Upper lobe of left lung (tissue), 6 donors: ENCODE data around the gene KIAA1549. TPM values are rescaled to one million over a fixed set of nuclear protein-coding genes. Genes with fewer than 3 reads are reported as not detected.

Source experiments
- ATAC-seq, 2 donors: fragments of 200-7000 bp; cut with Tn5 transposase; one replicate each; pipeline ENCODE4 v1.9.1; 2022; ENCODE audit warnings: mild to moderate bottlenecking in 2 of 2, moderate library complexity in 2 of 2; ENCODE audit not compliant: low FRiP score in 2 of 2
- DNase-seq, 2 donors: peaks; one replicate each; pipeline ENCODE4 v3.0.0-alpha.2; 2019 to 2020
- H3K27ac ChIP-seq, 4 donors: fragments of 200-600 bp; sonication (generic); one replicate each; pipeline ENCODE4 v1.5.1; 2016 to 2019
- H3K27me3 ChIP-seq, 4 donors: fragments of 200-600 bp; sonication (generic); one replicate each; pipeline ENCODE4 v1.5.1; 2017 to 2019
- H3K36me3 ChIP-seq, 4 donors: fragments of 200-600 bp; sonication (generic); one replicate each; pipeline ENCODE4 v1.5.1; 2016 to 2019
- H3K4me1 ChIP-seq, 4 donors: fragments of 200-600 bp; sonication (generic); one replicate each; pipeline ENCODE4 v1.5.1; 2018 to 2019
- H3K4me3 ChIP-seq, 4 donors: fragments of 200-600 bp; sonication (generic); one replicate each; pipeline ENCODE4 v1.5.1; 2017 to 2019; ENCODE audit warnings: mild to moderate bottlenecking in 2 of 4, moderate library complexity in 1 of 4
- H3K9me3 ChIP-seq, 4 donors: fragments of 200-600 bp; sonication (generic); one replicate each; pipeline ENCODE4 v1.5.1; 2018 to 2019
- CTCF ChIP-seq, 6 experiments: fragments of 450-650 bp in 4 of 6; fragments of 200-600 bp in 2 of 6; sonication (generic) in 2 of 6; IDR thresholded peaks; one replicate each; pipeline ENCODE4 v1.5.1; 2016 to 2019; ENCODE audit warnings: antibody characterized with exemption in 6 of 6
- EP300 ChIP-seq, 4 donors: sonication (generic); formaldehyde crosslinking; IDR thresholded peaks; one replicate each; pipeline ENCODE4 v1.5.1; 2017; ENCODE audit warnings: antibody characterized with exemption in 4 of 4, control low read depth in 2 of 4
- POLR2A ChIP-seq, 4 donors: fragments of 450-650 bp; IDR thresholded peaks; one replicate each; pipeline ENCODE4 v1.5.1; 2016 to 2017; ENCODE audit warnings: antibody characterized with exemption in 4 of 4, mild to moderate bottlenecking in 2 of 4
- POLR2AphosphoS5 ChIP-seq, 2 donors: sonication (generic); formaldehyde crosslinking; IDR thresholded peaks; one replicate each; pipeline ENCODE4 v1.5.1; 2017; ENCODE audit warnings: antibody characterized with exemption in 2 of 2
- WGBS, 2 donors: methylation state at CpG; one replicate each; pipeline ENCODE4 v1.1.5; 2017 to 2018; 5-methylcytosine and 5-hydroxymethylcytosine counted together
- total RNA-seq, 6 donors: library from RNA; depleted of rRNA in 4 of 6; stranded (reverse); fragments of >200 nt in 4 of 6; gene quantifications; one replicate each; pipeline versions ENCODE4 v1.1.0 to v1.2.1, GENCODE V29; 2016 to 2021
- donor health status: DM: no; HTN: no; CAD: no; lungs with moderate emphysema.
- donor health status: DM: no; HTN: yes; CAD: no; lungs with severe emphysema.

Gene KIAA1549
- total RNA-seq, 6 donors from 2014 or later = 4.1 to 10.2 (median 5.3) TPM

GRCh38 chr7:138837627-138838026 is 143.6 kb downstream of the KIAA1549 start:
- no peak for TF ChIP-seq EP300 (IDR thresholded peaks at IDR 0.05)
- no peak for TF ChIP-seq CTCF (IDR thresholded peaks at IDR 0.05)
- TF ChIP-seq POLR2AphosphoS5 (IDR thresholded peaks at IDR 0.05) = no peak
- TF ChIP-seq POLR2A (IDR thresholded peaks at IDR 0.05) = no peak
- DNase-seq (no peak), ATAC-seq (peak in 1 of 2 donors; percentile 48)
- Histone ChIP-seq H3K4me1 (peaks cover 7 to 14% (median 11%) of the 10 kb centered on the region in 4 donors), H3K4me3 (peak overlapping the region in 3 of 4 donors; percentile 8 to 19 (median 11)), H3K27me3 (no peaks in the 10 kb centered on the region), H3K9me3 (no peaks in the 10 kb centered on the region), H3K27ac (peak overlapping the region in 2 of 4 donors; percentile 17 to 36), H3K36me3 (peaks cover 0 to 2% (median 0%) of the 10 kb centered on the region in 4 donors)
- 42 to 47% methylated on average over 3 to 13 of the region's 13 CpGs for WGBS, 2 donors

GRCh38 chr7:138835087-138835486 is 146.1 kb downstream of the KIAA1549 start:
- Histone ChIP-seq H3K4me1 (peaks cover 7 to 14% (median 11%) of the 10 kb centered on the region in 4 donors), H3K27me3 (no peaks in the 10 kb centered on the region), H3K36me3 (peaks cover 0 to 2% (median 0%) of the 10 kb centered on the region in 4 donors), H3K4me3 (no peak overlapping the region), H3K9me3 (no peaks in the 10 kb centered on the region), H3K27ac (no peak overlapping the region)
- DNase-seq (no peak), ATAC-seq (no peak)
- WGBS, 2 donors = 91 to 92% methylated on average over 11 of the region's 11 CpGs
- TF ChIP-seq POLR2A (IDR thresholded peaks at IDR 0.05) (no peak), EP300 (IDR thresholded peaks at IDR 0.05) (no peak), POLR2AphosphoS5 (IDR thresholded peaks at IDR 0.05) (no peak), CTCF (IDR thresholded peaks at IDR 0.05) (no peak)

- TF ChIP-seq EP300 (IDR thresholded peaks at IDR 0.05) (no peak), CTCF (IDR thresholded peaks at IDR 0.05) (no peak), POLR2AphosphoS5 (IDR thresholded peaks at IDR 0.05) (no peak), POLR2A (IDR thresholded peaks at IDR 0.05) (no peak)
- DNase-seq (no peak), ATAC-seq (no peak)
- Histone ChIP-seq H3K4me1 (peaks cover 7 to 14% (median 11%) of the 10 kb centered on the region in 4 donors), H3K9me3 (no peaks in the 10 kb centered on the region), H3K4me3 (no peak overlapping the region), H3K27ac (no peak overlapping the region), H3K27me3 (no peaks in the 10 kb centered on the region), H3K36me3 (peaks cover 0 to 2% (median 0%) of the 10 kb centered on the region in 4 donors)
- WGBS, 2 donors = 93 to 94% methylated on average over 9 of the region's 9 CpGs
Observed at GRCh38 chr7:138834583-138834982, 146.6 kb downstream of the KIAA1549 start.

GRCh38 chr7:138833596-138833995 is 147.6 kb downstream of the KIAA1549 start:
- ATAC-seq = no peak

More at GRCh38 chr7:138833596-138833995, 147.6 kb downstream of the KIAA1549 start:
- DNase-seq = no peak
- TF ChIP-seq EP300 (IDR thresholded peaks at IDR 0.05) = no peak
- TF ChIP-seq CTCF (IDR thresholded peaks at IDR 0.05) = no peak
- no peak for TF ChIP-seq POLR2A (IDR thresholded peaks at IDR 0.05)
- TF ChIP-seq POLR2AphosphoS5 (IDR thresholded peaks at IDR 0.05) = no peak
- Histone ChIP-seq H3K36me3 (peaks cover 0 to 2% (median 0%) of the 10 kb centered on the region in 4 donors), H3K9me3 (no peaks in the 10 kb centered on the region), H3K27ac (no peak overlapping the region), H3K4me1 (peaks cover 7 to 14% (median 11%) of the 10 kb centered on the region in 4 donors), H3K4me3 (no peak overlapping the region), H3K27me3 (no peaks in the 10 kb centered on the region)
- WGBS, 2 donors = 64 to 71% methylated on average over 5 of the region's 5 CpGs
